Measurements from ENCODE around the gene VCAN. TPM values are rescaled to one million over a fixed set of nuclear protein-coding genes. Genes with fewer than 3 reads are reported as not detected.

The VCAN gene
- total RNA-seq, 2 donors from 2014 or later, result 0.14 to 0.51 TPM

GRCh38 chr5:83531661-83532060, 60.1 kb downstream of the VCAN start:
- Mint-ChIP-seq H3K4me3 (no peak overlapping the region), H3K4me1 (ENCODE audit: low read depth) (no peaks in the 10 kb centered on the region), H3K9me3 (no peaks in the 10 kb centered on the region), H3K36me3 (ENCODE audit: insufficient read depth in 2 of 2) (no peaks in the 10 kb centered on the region), H3K27ac (no peak overlapping the region), H3K27me3 (ENCODE audit: low read depth) (peaks cover 6% of the 10 kb centered on the region)
- DNase-seq (no peak), ATAC-seq (replicated peaks in 1 of 2) (no peak)

GRCh38 chr5:83538786-83539462, 67.4 kb downstream of the VCAN start:
- Mint-ChIP-seq H3K36me3 (ENCODE audit: insufficient read depth in 2 of 2) (no peaks in the 10 kb centered on the region), H3K9me3 (peaks cover 0 to 5% of the 10 kb centered on the region in 2 donors), H3K27me3 (ENCODE audit: low read depth) (peaks cover 19% of the 10 kb centered on the region), H3K4me1 (ENCODE audit: low read depth) (peaks cover 15% of the 10 kb centered on the region), H3K4me3 (peak overlapping the region; percentile 37 to 62), H3K27ac (peak overlapping the region; percentile 77)
- ATAC-seq (replicated peaks in 1 of 2) (peak; percentile 60 to 65), DNase-seq (no peak)

- Mint-ChIP-seq H3K36me3 (ENCODE audit: insufficient read depth in 2 of 2) (no peaks in the 10 kb centered on the region), H3K4me3 (peak overlapping the region; percentile 37 to 62), H3K27me3 (ENCODE audit: low read depth) (peaks cover 19% of the 10 kb centered on the region), H3K27ac (peak overlapping the region; percentile 77), H3K9me3 (peaks cover 0 to 5% of the 10 kb centered on the region in 2 donors), H3K4me1 (ENCODE audit: low read depth) (peaks cover 15% of the 10 kb centered on the region)
- DNase-seq (no peak), ATAC-seq (replicated peaks in 1 of 2) (no peak)
These were observed 67.9 kb downstream of the VCAN start for GRCh38 chr5:83539463-83539790.

- peaks cover 15% of the 10 kb centered on the region for H3K4me1 Mint-ChIP-seq (ENCODE audit: low read depth)
- no peak overlapping the region for H3K27ac Mint-ChIP-seq
- ATAC-seq (replicated peaks in 1 of 2) (no peak), DNase-seq (no peak)
- H3K4me3 Mint-ChIP-seq, result no peak overlapping the region
- no peaks in the 10 kb centered on the region for H3K36me3 Mint-ChIP-seq (ENCODE audit: insufficient read depth in 2 of 2)
- peaks cover 19% of the 10 kb centered on the region for H3K27me3 Mint-ChIP-seq (ENCODE audit: low read depth)
- H3K9me3 Mint-ChIP-seq, result peaks cover 0 to 5% of the 10 kb centered on the region in 2 donors
These were observed 68.6 kb downstream of the VCAN start for GRCh38 chr5:83540105-83540504.

GRCh38 chr5:83540783-83541182, 69.2 kb downstream of the VCAN start:
- peaks cover 0 to 5% of the 10 kb centered on the region in 2 donors for H3K9me3 Mint-ChIP-seq

GRCh38 chr5:83542839-83543238, 71.3 kb downstream of the VCAN start:
- no peak for ATAC-seq (replicated peaks in 1 of 2)
- Mint-ChIP-seq H3K4me1 (ENCODE audit: low read depth) (peaks cover 15% of the 10 kb centered on the region), H3K27me3 (ENCODE audit: low read depth) (peaks cover 7% of the 10 kb centered on the region), H3K36me3 (ENCODE audit: insufficient read depth in 2 of 2) (no peaks in the 10 kb centered on the region), H3K9me3 (peaks cover 0 to 4% of the 10 kb centered on the region in 2 donors), H3K27ac (no peak overlapping the region), H3K4me3 (no peak overlapping the region)
- no peak for DNase-seq

More at GRCh38 chr5:83540783-83541182, 69.2 kb downstream of the VCAN start:
- Mint-ChIP-seq H3K27ac (no peak overlapping the region), H3K4me1 (ENCODE audit: low read depth) (peaks cover 15% of the 10 kb centered on the region), H3K4me3 (no peak overlapping the region), H3K36me3 (ENCODE audit: insufficient read depth in 2 of 2) (no peaks in the 10 kb centered on the region), H3K27me3 (ENCODE audit: low read depth) (peaks cover 19% of the 10 kb centered on the region)
- ATAC-seq (replicated peaks in 1 of 2), result no peak
- no peak for DNase-seq

GRCh38 chr5:83543898-83544297, 72.4 kb downstream of the VCAN start:
- peaks cover 13% of the 10 kb centered on the region for H3K4me1 Mint-ChIP-seq (ENCODE audit: low read depth)
- peaks cover 5% of the 10 kb centered on the region for H3K27me3 Mint-ChIP-seq (ENCODE audit: low read depth)
- ATAC-seq (replicated peaks in 1 of 2) (no peak), DNase-seq (no peak)
- no peak overlapping the region for H3K27ac Mint-ChIP-seq
- H3K9me3 Mint-ChIP-seq, result peaks cover 0 to 2% of the 10 kb centered on the region in 2 donors
- H3K36me3 Mint-ChIP-seq (ENCODE audit: insufficient read depth in 2 of 2), result no peaks in the 10 kb centered on the region
- H3K4me3 Mint-ChIP-seq, result no peak overlapping the region

- peaks cover under 1% of the 10 kb centered on the region for H3K27me3 Mint-ChIP-seq (ENCODE audit: low read depth)
- no peaks in the 10 kb centered on the region for H3K4me1 Mint-ChIP-seq (ENCODE audit: low read depth)
- no peaks in the 10 kb centered on the region for H3K36me3 Mint-ChIP-seq (ENCODE audit: insufficient read depth in 2 of 2)
- ATAC-seq (replicated peaks in 1 of 2), result no peak
- DNase-seq, result no peak
- H3K4me3 Mint-ChIP-seq, result no peak overlapping the region
- H3K27ac Mint-ChIP-seq, result no peak overlapping the region
- no peaks in the 10 kb centered on the region for H3K9me3 Mint-ChIP-seq
These were observed 75.6 kb downstream of the VCAN start for GRCh38 chr5:83547161-83547560.

GRCh38 chr5:83547889-83548288, 76.3 kb downstream of the VCAN start:
- DNase-seq, result no peak
- Mint-ChIP-seq H3K27ac (no peak overlapping the region), H3K4me1 (ENCODE audit: low read depth) (no peaks in the 10 kb centered on the region), H3K4me3 (no peak overlapping the region), H3K36me3 (ENCODE audit: insufficient read depth in 2 of 2) (no peaks in the 10 kb centered on the region), H3K9me3 (no peaks in the 10 kb centered on the region), H3K27me3 (ENCODE audit: low read depth) (no peaks in the 10 kb centered on the region)
- no peak for ATAC-seq (replicated peaks in 1 of 2)

- Mint-ChIP-seq H3K36me3 (ENCODE audit: insufficient read depth in 2 of 2) (no peaks in the 10 kb centered on the region), H3K27me3 (ENCODE audit: low read depth) (no peaks in the 10 kb centered on the region), H3K9me3 (no peaks in the 10 kb centered on the region), H3K4me3 (no peak overlapping the region), H3K27ac (no peak overlapping the region), H3K4me1 (ENCODE audit: low read depth) (no peaks in the 10 kb centered on the region)
- DNase-seq (no peak), ATAC-seq (replicated peaks in 1 of 2) (no peak)
These were observed 77.0 kb downstream of the VCAN start for GRCh38 chr5:83548581-83548980.

GRCh38 chr5:83549076-83549475, 77.5 kb downstream of the VCAN start:
- Mint-ChIP-seq H3K4me3 (no peak overlapping the region), H3K4me1 (ENCODE audit: low read depth) (no peaks in the 10 kb centered on the region), H3K27me3 (ENCODE audit: low read depth) (no peaks in the 10 kb centered on the region), H3K36me3 (ENCODE audit: insufficient read depth in 2 of 2) (no peaks in the 10 kb centered on the region), H3K9me3 (no peaks in the 10 kb centered on the region), H3K27ac (no peak overlapping the region)
- DNase-seq (no peak), ATAC-seq (replicated peaks in 1 of 2) (no peak)

- no peak for DNase-seq
- Mint-ChIP-seq H3K4me1 (ENCODE audit: low read depth) (no peaks in the 10 kb centered on the region), H3K27ac (no peak overlapping the region), H3K36me3 (ENCODE audit: insufficient read depth in 2 of 2) (no peaks in the 10 kb centered on the region), H3K27me3 (ENCODE audit: low read depth) (no peaks in the 10 kb centered on the region), H3K9me3 (no peaks in the 10 kb centered on the region), H3K4me3 (no peak overlapping the region)
- no peak for ATAC-seq (replicated peaks in 1 of 2)
These were observed 78.1 kb downstream of the VCAN start for GRCh38 chr5:83549674-83550073.

GRCh38 chr5:83551821-83552220, 80.3 kb downstream of the VCAN start:
- Mint-ChIP-seq H3K27me3 (ENCODE audit: low read depth) (no peaks in the 10 kb centered on the region), H3K9me3 (no peaks in the 10 kb centered on the region), H3K4me1 (ENCODE audit: low read depth) (no peaks in the 10 kb centered on the region), H3K4me3 (no peak overlapping the region), H3K27ac (no peak overlapping the region), H3K36me3 (ENCODE audit: insufficient read depth in 2 of 2) (no peaks in the 10 kb centered on the region)
- no peak for DNase-seq
- ATAC-seq (replicated peaks in 1 of 2), result no peak

GRCh38 chr5:83552275-83552674, 80.7 kb downstream of the VCAN start:
- ATAC-seq (replicated peaks in 1 of 2), result no peak
- no peak overlapping the region for H3K27ac Mint-ChIP-seq

More at GRCh38 chr5:83552275-83552674, 80.7 kb downstream of the VCAN start:
- Mint-ChIP-seq H3K27me3 (ENCODE audit: low read depth) (no peaks in the 10 kb centered on the region), H3K36me3 (ENCODE audit: insufficient read depth in 2 of 2) (no peaks in the 10 kb centered on the region), H3K4me1 (ENCODE audit: low read depth) (no peaks in the 10 kb centered on the region), H3K4me3 (no peak overlapping the region), H3K9me3 (no peaks in the 10 kb centered on the region)
- no peak for DNase-seq

Measured in activated T-cell treated with anti-CD3 and anti-CD28 coated beads, Interleukin-2, amount 50 U/mL, for 72 hours (primary cell).